Osteocyte (in vitro differentiated cells): Measurements from ENCODE around the gene STRAP. TPM values are rescaled to one million over a fixed set of nuclear protein-coding genes. Genes with fewer than 3 reads are reported as not detected.
"Not testable (repeated sequence)": the region's sequence is repeated elsewhere in the genome, so short reads cannot be mapped to it uniquely, and the experiment has no call there.

Experiments used
- DNase-seq: peaks from one replicate; pipeline ENCODE4 v3.0.0; 2021; ENCODE audit warnings: mixed read lengths; ENCODE audit not compliant: unreplicated experiment; ENCODE audit errors: extremely low spot score
- H3K27ac Mint-ChIP-seq: one replicate; pipeline ENCODE4 v1.8.0; 2021; ENCODE audit warnings: mild to moderate bottlenecking, mixed read lengths; ENCODE audit not compliant: unreplicated experiment
- H3K27me3 Mint-ChIP-seq: one replicate; pipeline ENCODE4 v1.8.0; 2021; ENCODE audit warnings: mixed read lengths; ENCODE audit not compliant: unreplicated experiment
- H3K36me3 Mint-ChIP-seq: one replicate; pipeline ENCODE4 v1.8.0; 2021; ENCODE audit warnings: mixed read lengths; ENCODE audit not compliant: unreplicated experiment
- H3K4me1 Mint-ChIP-seq: one replicate; pipeline ENCODE4 v1.8.0; 2021; ENCODE audit warnings: mixed read lengths; ENCODE audit not compliant: unreplicated experiment
- H3K4me3 Mint-ChIP-seq: one replicate; pipeline ENCODE4 v1.8.0; 2021; ENCODE audit warnings: mild to moderate bottlenecking, moderate library complexity, mixed read lengths; ENCODE audit not compliant: unreplicated experiment
- H3K9me3 Mint-ChIP-seq: one replicate; pipeline ENCODE4 v1.8.0; 2021; ENCODE audit warnings: mixed read lengths; ENCODE audit not compliant: unreplicated experiment
- total RNA-seq: library from RNA; stranded (reverse); gene quantifications from 2 replicates; pipeline ENCODE4 v1.2.1, GENCODE V29; 2021
- TF ChIP-seq, protein P1 (sequence below): fragments of 200-600 bp; sonication (generic); IDR thresholded peaks from 2 replicates; pipeline ENCODE4 v1.5.0; 2021; ENCODE audit warnings: antibody characterized with exemption, mild to moderate bottlenecking, moderate library complexity

Gene STRAP
- total RNA-seq, 1 donor from 2014 or later = 136 TPM

DNA sequence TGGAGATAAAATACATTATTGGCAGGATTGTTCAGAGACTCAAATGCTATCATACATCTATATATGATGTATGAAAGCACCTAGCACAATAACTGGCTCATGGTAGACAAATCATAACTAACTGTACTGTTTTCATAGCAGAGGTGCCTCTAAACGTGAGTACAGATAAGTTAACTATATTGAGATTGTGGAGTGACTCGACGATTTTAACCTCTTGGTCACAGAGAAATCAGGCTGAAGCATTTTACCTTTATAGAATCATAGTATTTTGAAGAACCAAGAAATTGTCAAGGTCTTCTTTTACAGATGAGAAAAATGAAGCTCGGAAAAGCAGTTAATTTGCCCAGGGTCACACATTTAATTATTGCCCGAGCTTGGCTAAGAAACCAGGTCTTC is 28.3 kb downstream of the STRAP start:
- peak overlapping the region; percentile 84 for H3K4me3 Mint-ChIP-seq
- peaks cover 20% of the 10 kb centered on the region for H3K4me1 Mint-ChIP-seq
- no peaks in the 10 kb centered on the region for H3K9me3 Mint-ChIP-seq
- DNase-seq = no peak
- H3K27ac Mint-ChIP-seq = peak overlapping the region; percentile 80
- TF ChIP-seq, protein P1, sequence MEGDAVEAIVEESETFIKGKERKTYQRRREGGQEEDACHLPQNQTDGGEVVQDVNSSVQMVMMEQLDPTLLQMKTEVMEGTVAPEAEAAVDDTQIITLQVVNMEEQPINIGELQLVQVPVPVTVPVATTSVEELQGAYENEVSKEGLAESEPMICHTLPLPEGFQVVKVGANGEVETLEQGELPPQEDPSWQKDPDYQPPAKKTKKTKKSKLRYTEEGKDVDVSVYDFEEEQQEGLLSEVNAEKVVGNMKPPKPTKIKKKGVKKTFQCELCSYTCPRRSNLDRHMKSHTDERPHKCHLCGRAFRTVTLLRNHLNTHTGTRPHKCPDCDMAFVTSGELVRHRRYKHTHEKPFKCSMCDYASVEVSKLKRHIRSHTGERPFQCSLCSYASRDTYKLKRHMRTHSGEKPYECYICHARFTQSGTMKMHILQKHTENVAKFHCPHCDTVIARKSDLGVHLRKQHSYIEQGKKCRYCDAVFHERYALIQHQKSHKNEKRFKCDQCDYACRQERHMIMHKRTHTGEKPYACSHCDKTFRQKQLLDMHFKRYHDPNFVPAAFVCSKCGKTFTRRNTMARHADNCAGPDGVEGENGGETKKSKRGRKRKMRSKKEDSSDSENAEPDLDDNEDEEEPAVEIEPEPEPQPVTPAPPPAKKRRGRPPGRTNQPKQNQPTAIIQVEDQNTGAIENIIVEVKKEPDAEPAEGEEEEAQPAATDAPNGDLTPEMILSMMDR = no peak
- H3K36me3 Mint-ChIP-seq = no peaks in the 10 kb centered on the region
- H3K27me3 Mint-ChIP-seq = no peaks in the 10 kb centered on the region

DNA sequence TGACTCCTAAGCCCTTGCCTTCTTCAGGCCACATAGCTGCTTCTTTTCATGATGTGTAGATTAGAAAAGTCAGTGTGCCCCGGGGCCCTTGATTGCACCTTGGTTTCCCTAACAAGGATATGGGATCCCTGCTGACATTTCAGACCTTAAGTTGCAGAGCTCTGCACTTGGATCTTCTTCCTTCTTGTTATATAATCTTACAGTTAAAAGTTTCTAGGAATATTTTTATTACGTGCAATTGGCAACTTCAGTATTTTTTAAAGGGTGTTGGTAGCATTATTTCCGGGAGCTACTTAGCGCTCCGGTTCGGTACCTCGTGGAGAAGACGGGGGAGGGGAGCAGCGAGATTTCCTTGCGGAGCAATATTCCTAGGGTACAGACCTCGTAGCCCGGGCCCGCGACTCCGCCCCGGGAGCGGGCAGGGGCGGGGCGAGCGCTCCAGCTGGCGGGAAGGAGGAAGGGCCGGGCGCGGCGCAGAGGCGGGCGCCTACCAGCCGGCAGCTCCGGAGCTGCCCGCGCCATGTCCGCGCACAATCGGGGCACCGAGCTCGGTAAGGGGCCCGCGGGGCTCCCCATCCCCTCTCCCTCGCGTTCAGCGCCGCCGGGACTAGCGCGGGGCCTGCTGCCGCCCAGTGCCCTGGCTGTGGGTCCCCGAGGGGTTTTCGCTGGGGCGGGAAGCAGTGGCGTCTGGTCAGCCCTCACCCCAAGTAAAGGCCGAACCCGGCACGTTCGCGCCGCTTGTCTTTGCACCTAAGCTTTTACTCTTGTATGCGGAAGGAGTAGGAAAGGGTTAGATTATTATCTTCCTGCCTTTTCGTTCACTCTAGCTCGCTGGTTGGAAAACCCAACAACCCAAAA is 28.9 kb downstream of the STRAP start, which contains the start of gene DERA:
TSS of gene DERA (plus strand) at position 469 of the 858 bp plus-strand sequence. CDS start at position 521, 52 bp downstream.
- DNase-seq = peak; percentile 92
- H3K4me3 Mint-ChIP-seq = peak within 1 kb of the TSS; percentile 84

DNA sequence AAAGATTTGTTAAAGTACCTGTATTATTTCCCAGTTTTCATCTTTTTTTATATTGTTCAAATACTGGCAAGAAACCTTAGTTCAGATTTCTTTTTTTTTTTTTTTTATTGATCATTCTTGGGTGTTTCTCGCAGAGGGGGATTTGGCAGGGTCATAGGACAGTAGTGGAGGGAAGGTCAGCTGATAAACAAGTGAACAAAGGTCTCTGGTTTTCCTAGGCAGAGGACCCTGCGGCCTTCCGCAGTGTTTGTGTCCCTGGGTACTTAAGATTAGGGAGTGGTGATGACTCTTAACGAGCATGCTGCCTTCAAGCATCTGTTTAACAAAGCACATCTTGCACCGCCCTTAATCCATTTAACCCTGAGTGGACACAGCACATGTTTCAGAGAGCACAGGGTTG is 29.7 kb downstream of the STRAP start:
- H3K9me3 Mint-ChIP-seq = not testable (repeated sequence)

More for the DNA sequence above, 28.9 kb downstream of the STRAP start, which contains the start of gene DERA:
- H3K4me1 Mint-ChIP-seq = peaks cover 20% of the 10 kb centered on the region
- H3K27me3 Mint-ChIP-seq = no peaks in the 10 kb centered on the region
- peak within 1 kb of the TSS; percentile 93 for H3K27ac Mint-ChIP-seq
- H3K36me3 Mint-ChIP-seq = no peaks in the 10 kb centered on the region
- TF ChIP-seq, protein P1 = no peak
- H3K9me3 Mint-ChIP-seq = no peaks in the 10 kb centered on the region

DNA sequence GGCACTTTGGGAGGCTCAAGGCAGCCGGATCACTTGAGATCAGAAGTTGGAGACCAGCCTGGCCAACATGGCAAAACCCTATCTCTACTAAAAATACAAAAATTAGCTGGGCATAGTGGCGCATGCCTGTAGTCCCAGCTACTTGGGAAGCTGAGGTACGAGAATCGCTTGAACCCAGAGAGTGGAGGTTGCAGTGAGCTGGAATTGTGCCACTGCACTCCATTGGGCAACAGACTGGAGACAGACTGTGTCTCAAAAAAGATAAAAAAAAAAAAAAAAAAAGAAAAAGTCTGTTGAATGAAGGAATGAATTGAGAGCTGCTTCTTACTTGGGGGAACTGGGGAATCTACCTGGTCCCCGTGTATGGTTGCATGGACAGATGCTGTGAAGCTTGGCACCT is 31.9 kb downstream of the STRAP start:
- not testable (repeated sequence) for H3K4me3 Mint-ChIP-seq, H3K36me3 Mint-ChIP-seq, DNase-seq, H3K27ac Mint-ChIP-seq, H3K9me3 Mint-ChIP-seq, H3K27me3 Mint-ChIP-seq
- H3K4me1 Mint-ChIP-seq = peaks cover 20% of the 10 kb centered on the region

More for the DNA sequence above, 29.7 kb downstream of the STRAP start:
- not testable (repeated sequence) for DNase-seq, H3K27me3 Mint-ChIP-seq, H3K36me3 Mint-ChIP-seq
- Mint-ChIP-seq H3K27ac (peak overlapping the region; percentile 93), H3K4me1 (peaks cover 20% of the 10 kb centered on the region), H3K4me3 (peak overlapping the region; percentile 84)

DNA sequence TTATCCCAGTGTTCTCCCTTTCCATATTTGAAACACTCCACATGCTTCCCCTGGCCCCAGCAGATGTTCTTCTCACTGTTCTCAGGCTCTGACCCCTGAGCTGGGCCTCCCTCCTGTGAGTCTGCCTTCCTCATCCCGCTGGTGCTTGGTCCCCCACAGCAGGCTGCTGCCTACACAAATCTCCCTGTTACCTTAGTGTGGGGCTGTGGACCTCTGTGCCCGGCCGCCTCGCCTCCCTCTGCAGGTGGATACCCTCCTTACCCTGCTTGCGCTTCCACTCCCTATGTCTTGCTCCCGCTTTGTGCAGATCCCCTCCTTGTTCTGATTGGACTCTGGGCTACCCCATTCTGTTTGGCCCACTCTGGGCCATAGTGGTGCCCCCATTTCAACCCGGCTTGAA is 35.9 kb downstream of the STRAP start:
- H3K36me3 Mint-ChIP-seq = peaks cover 4% of the 10 kb centered on the region
- peaks cover 5% of the 10 kb centered on the region for H3K4me1 Mint-ChIP-seq
- H3K4me3 Mint-ChIP-seq = no peak overlapping the region
- H3K9me3 Mint-ChIP-seq = no peaks in the 10 kb centered on the region
- H3K27ac Mint-ChIP-seq = no peak overlapping the region
- TF ChIP-seq, protein P1 = no peak
- DNase-seq = no peak
- H3K27me3 Mint-ChIP-seq = no peaks in the 10 kb centered on the region

DNA sequence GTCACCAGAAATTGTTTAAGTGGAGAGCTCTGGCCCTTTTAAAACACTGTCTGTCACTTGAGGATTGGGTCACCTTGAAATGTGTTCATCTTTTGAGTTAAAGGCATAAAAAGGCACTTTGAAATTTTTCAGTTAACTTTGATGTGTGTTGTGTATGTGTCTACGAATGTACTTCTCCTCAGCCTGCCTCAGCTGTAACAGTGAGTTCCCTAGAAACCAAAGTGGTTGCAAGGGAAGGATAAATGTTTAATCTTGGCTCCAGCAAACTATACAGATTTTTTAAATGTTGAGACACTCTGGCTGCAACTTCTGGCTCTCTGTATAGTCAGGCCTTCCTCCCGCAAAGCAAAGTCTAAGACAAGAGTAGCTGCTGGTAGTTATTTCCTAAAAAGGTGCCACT is 37.2 kb downstream of the STRAP start:
- Mint-ChIP-seq H3K27me3 (no peaks in the 10 kb centered on the region), H3K4me3 (no peak overlapping the region), H3K36me3 (peaks cover 4% of the 10 kb centered on the region), H3K4me1 (peaks cover 3% of the 10 kb centered on the region), H3K9me3 (no peaks in the 10 kb centered on the region), H3K27ac (no peak overlapping the region)
- DNase-seq = no peak
- TF ChIP-seq, protein P1 = no peak
